T47D (cell line): ENCODE data around the gene CTRB2.
"Not testable (repeated sequence)": the region's sequence is repeated elsewhere in the genome, so short reads cannot be mapped to it uniquely, and the experiment has no call there.

ENCODE experiments used
- DNase-seq, 2 experiments: peaks; one replicate each; pipeline versions ENCODE4 v3.0.0 to v3.0.0-alpha.2; 2011 to 2012; ENCODE audit warnings: low read depth in 1 of 2, low spot score in 1 of 2
- JUND ChIP-seq: IDR thresholded peaks from 2 replicates; pipeline ENCODE4 v1.6.1; 2012; ENCODE audit warnings: low read depth
- in situ Hi-C: cut with HindIII; loops from 2 replicates; pipeline ENCODE4 v1.10.0; 2016; ENCODE audit warnings: low sequenced_read_pairs, low pct_unique_long_range_greater_than_20kb

The CTRB2 gene

GRCh38 chr16:75218256-75219076 lies 11.5 kb upstream of the CTRB2 start, which contains the start of gene CTRB1:
CTRB1 (plus strand) TSS chr16:75218988; CDS start chr16:75219008, 20 bp downstream.
- no peak for TF ChIP-seq JUND
- in situ Hi-C loops, result no loop called here

GRCh38 chr16:75217389-75217851 lies 10.5 kb upstream of the CTRB2 start:
- TF ChIP-seq JUND, result no peak
- no peak for DNase-seq
- in situ Hi-C loops, result no loop called here

More at GRCh38 chr16:75218256-75219076, 11.5 kb upstream of the CTRB2 start, which contains the start of gene CTRB1:
- no peak for DNase-seq

- no peak for DNase-seq
- TF ChIP-seq JUND, result no peak
- in situ Hi-C loops, result no loop called here
Measured at GRCh38 chr16:75216576-75216975, 9.6 kb upstream of the CTRB2 start.

- TF ChIP-seq JUND, result no peak
- in situ Hi-C loops, result no loop called here
- no peak for DNase-seq
Measured at GRCh38 chr16:75216127-75216526, 9.2 kb upstream of the CTRB2 start.

- DNase-seq, in situ Hi-C loops: not testable (repeated sequence)
Measured at GRCh38 chr16:75211286-75211685, 4.3 kb upstream of the CTRB2 start.

- in situ Hi-C loops, result no loop called here
- DNase-seq, result no peak
- TF ChIP-seq JUND, result no peak
Measured at GRCh38 chr16:75209944-75210343, 3.0 kb upstream of the CTRB2 start.

GRCh38 chr16:75209514-75209913 lies 2.6 kb upstream of the CTRB2 start:
- DNase-seq, in situ Hi-C loops: not testable (repeated sequence)

GRCh38 chr16:75208861-75209505 lies 2.0 kb upstream of the CTRB2 start:
- DNase-seq, result no peak
- TF ChIP-seq JUND, result no peak
- in situ Hi-C loops, result no loop called here

GRCh38 chr16:75208242-75208825 lies 1.4 kb upstream of the CTRB2 start:
- no peak for DNase-seq
- in situ Hi-C loops, result no loop called here
- TF ChIP-seq JUND, result no peak

- no peak for DNase-seq
- no peak for TF ChIP-seq JUND
- in situ Hi-C loops, result no loop called here
Measured at GRCh38 chr16:75207831-75208230, 870 bp upstream of the CTRB2 start.

GRCh38 chr16:75205961-75206748 lies 806 bp downstream of the CTRB2 start:
- in situ Hi-C loops, DNase-seq: not testable (repeated sequence)

- in situ Hi-C loops, result not testable (repeated sequence)
Measured at GRCh38 chr16:75205438-75205837, 1.5 kb downstream of the CTRB2 start.

GRCh38 chr16:75204905-75205304 lies 2.1 kb downstream of the CTRB2 start:
- DNase-seq, in situ Hi-C loops: not testable (repeated sequence)

More at GRCh38 chr16:75205438-75205837, 1.5 kb downstream of the CTRB2 start:
- not testable (repeated sequence) for DNase-seq
